ENCODE results near the gene NEIL3.

NEIL3 gene

GRCh38 chr4:177315767-177316464 is 6.2 kb downstream of the NEIL3 start:
- peak; percentile 13 to 41 (median 32) for DNase-seq
- CTCF ChIA-PET = interaction anchor here (1.6 to 2.0 kb wide), 2 partner anchors 21 to 23 kb away, joined by 4 to 6 read pairs; no protein-coding TSS in a partner anchor
- Histone ChIP-seq H3K27me3 (replicated peaks in 2 of 5; ENCODE audit: control insufficient read depth in 4 of 5, insufficient read depth in 5 of 5, low read length in 4 of 5) (no peaks in the 10 kb centered on the region), H3K9me3 (ENCODE audit: control extremely low read depth in 1 of 5, control insufficient read depth in 4 of 5, insufficient read depth in 2 of 5, low read depth in 1 of 5, low read length in 4 of 5) (no peaks in the 10 kb centered on the region), H3K36me3 (ENCODE audit: control insufficient read depth in 4 of 4, insufficient read depth in 4 of 4, low read length in 3 of 4) (no peaks in the 10 kb centered on the region), H3K4me1 (ENCODE audit: control extremely low read depth in 1 of 4, control insufficient read depth in 4 of 4, insufficient read depth in 4 of 4, low read length in 3 of 4) (peaks cover 0 to 17% (median 5%) of the 10 kb centered on the region in 4 experiments), H3K4me3 (ENCODE audit: control insufficient read depth in 1 of 7, extremely low read depth in 1 of 7, insufficient read depth in 4 of 7, low read depth in 2 of 7, low read length in 6 of 7) (peak overlapping the region in 5 of 7 experiments; percentile 27 to 74 (median 48)), H3K27ac (ENCODE audit: insufficient read depth in 1 of 2, low read depth in 1 of 2, low read length in 2 of 2, poor library complexity in 1 of 2, severe bottlenecking in 2 of 2) (peak overlapping the region; percentile 34 to 37)
- POLR2A ChIA-PET = interaction anchor here (1.1 kb wide), 1 partner anchor 43 kb away, joined by 5 read pairs; no protein-coding TSS in a partner anchor
- no CpG with 5 or more reads among the region's 4 CpGs for WGBS (ENCODE audit: insufficient coverage)

- Histone ChIP-seq H3K27me3 (replicated peaks in 2 of 5; ENCODE audit: control insufficient read depth in 4 of 5, insufficient read depth in 5 of 5, low read length in 4 of 5) (no peaks in the 10 kb centered on the region), H3K9me3 (ENCODE audit: control extremely low read depth in 1 of 5, control insufficient read depth in 4 of 5, insufficient read depth in 2 of 5, low read depth in 1 of 5, low read length in 4 of 5) (no peaks in the 10 kb centered on the region), H3K4me1 (ENCODE audit: control extremely low read depth in 1 of 4, control insufficient read depth in 4 of 4, insufficient read depth in 4 of 4, low read length in 3 of 4) (peaks cover 0 to 7% (median 3%) of the 10 kb centered on the region in 4 experiments), H3K27ac (ENCODE audit: insufficient read depth in 1 of 2, low read depth in 1 of 2, low read length in 2 of 2, poor library complexity in 1 of 2, severe bottlenecking in 2 of 2) (no peak overlapping the region), H3K4me3 (ENCODE audit: control insufficient read depth in 1 of 7, extremely low read depth in 1 of 7, insufficient read depth in 4 of 7, low read depth in 2 of 7, low read length in 6 of 7) (no peak overlapping the region), H3K36me3 (ENCODE audit: control insufficient read depth in 4 of 4, insufficient read depth in 4 of 4, low read length in 3 of 4) (peaks cover 0 to 9% (median under 1%) of the 10 kb centered on the region in 4 experiments)
- no peak for DNase-seq
- POLR2A ChIA-PET = no interaction called here
- WGBS (ENCODE audit: insufficient coverage) = 100% methylated on average over 3 of the region's 5 CpGs
- CTCF ChIA-PET = no interaction called here
These were observed 11.0 kb downstream of the NEIL3 start for GRCh38 chr4:177320721-177321120.

DNA sequence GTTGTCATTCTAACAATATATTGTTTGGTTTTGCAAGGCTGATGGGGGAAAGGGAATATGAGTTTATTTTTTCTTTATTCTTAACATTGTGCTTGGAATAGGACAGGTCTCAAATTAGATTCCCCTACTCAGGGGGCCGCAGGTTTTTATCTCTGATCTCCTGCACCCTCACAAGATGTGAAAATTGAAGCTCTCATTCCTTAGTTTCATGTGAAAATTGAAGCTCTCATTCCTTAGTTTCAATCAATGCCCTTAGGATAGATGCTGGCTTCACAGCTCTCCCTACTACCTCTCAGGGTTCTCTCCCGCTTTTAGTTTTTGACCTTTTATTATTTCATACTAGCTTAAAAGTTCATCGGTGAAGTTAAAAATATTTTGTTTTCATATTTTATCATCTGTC is 12.0 kb downstream of the NEIL3 start:
- Histone ChIP-seq H3K36me3 (ENCODE audit: control insufficient read depth in 4 of 4, insufficient read depth in 4 of 4, low read length in 3 of 4) (peaks cover 0 to 13% (median under 1%) of the 10 kb centered on the region in 4 experiments), H3K4me1 (ENCODE audit: control extremely low read depth in 1 of 4, control insufficient read depth in 4 of 4, insufficient read depth in 4 of 4, low read length in 3 of 4) (peaks cover 0 to 3% (median under 1%) of the 10 kb centered on the region in 4 experiments), H3K9me3 (ENCODE audit: control extremely low read depth in 1 of 5, control insufficient read depth in 4 of 5, insufficient read depth in 2 of 5, low read depth in 1 of 5, low read length in 4 of 5) (no peaks in the 10 kb centered on the region), H3K27ac (ENCODE audit: insufficient read depth in 1 of 2, low read depth in 1 of 2, low read length in 2 of 2, poor library complexity in 1 of 2, severe bottlenecking in 2 of 2) (no peak overlapping the region), H3K4me3 (ENCODE audit: control insufficient read depth in 1 of 7, extremely low read depth in 1 of 7, insufficient read depth in 4 of 7, low read depth in 2 of 7, low read length in 6 of 7) (no peak overlapping the region), H3K27me3 (replicated peaks in 2 of 5; ENCODE audit: control insufficient read depth in 4 of 5, insufficient read depth in 5 of 5, low read length in 4 of 5) (no peaks in the 10 kb centered on the region)
- 100% methylated on average over 1 of the region's 3 CpGs for WGBS (ENCODE audit: insufficient coverage)
- POLR2A ChIA-PET = interaction anchor here (1.3 kb wide), 1 partner anchor 9 kb away, joined by 3 read pairs; no protein-coding TSS in a partner anchor
- CTCF ChIA-PET = interaction anchor here (2.4 kb wide), 1 partner anchor 17 kb away, joined by 5 read pairs; no protein-coding TSS in a partner anchor
- DNase-seq = no peak

DNA sequence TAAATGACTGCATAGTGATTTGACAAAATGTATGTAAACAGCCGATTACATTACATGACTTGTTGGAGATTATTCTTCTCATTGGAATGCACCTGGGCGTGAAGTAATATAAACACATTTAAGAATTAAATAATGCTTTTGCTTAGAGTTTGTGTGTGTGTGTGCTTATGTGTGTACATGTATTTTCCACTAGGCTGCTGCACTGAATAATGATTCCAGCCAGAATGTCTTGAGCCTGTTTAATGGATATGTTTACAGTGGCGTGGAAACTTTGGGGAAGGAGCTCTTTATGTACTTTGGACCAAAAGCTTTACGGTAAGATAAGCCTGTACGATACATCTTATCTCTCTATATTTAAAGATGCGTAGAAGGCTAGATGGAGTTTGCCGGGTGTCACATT is 12.6 kb downstream of the NEIL3 start:
- POLR2A ChIA-PET = interaction anchor here (1.3 kb wide), 1 partner anchor 10 kb away, joined by 3 read pairs; no protein-coding TSS in a partner anchor
- WGBS (ENCODE audit: insufficient coverage) = 100% methylated on average over 1 of the region's 7 CpGs
- no peak for DNase-seq

DNA sequence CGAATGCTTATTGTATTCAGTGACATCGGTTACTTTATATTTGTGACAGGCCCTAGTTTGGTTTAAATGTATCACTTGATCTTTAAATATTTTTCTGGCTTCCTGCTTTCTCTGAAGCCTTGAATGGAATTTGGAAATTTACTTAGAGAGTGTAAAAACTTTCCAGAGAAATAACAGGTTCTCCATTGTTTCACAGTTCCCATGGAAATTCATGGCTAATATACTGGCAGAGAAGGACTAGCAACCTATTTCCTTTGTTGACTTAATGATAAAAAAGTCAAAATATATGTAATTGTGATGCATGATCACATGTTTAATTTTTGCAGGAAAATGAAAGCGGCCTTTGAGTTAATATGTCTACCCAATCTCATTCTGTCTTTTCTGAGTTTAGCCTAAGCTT is 13.2 kb downstream of the NEIL3 start:
- WGBS (ENCODE audit: insufficient coverage) = 100% methylated on average over 1 of the region's 3 CpGs
- POLR2A ChIA-PET = no interaction called here
- Histone ChIP-seq H3K27me3 (replicated peaks in 2 of 5; ENCODE audit: control insufficient read depth in 4 of 5, insufficient read depth in 5 of 5, low read length in 4 of 5) (no peaks in the 10 kb centered on the region), H3K4me3 (ENCODE audit: control insufficient read depth in 1 of 7, extremely low read depth in 1 of 7, insufficient read depth in 4 of 7, low read depth in 2 of 7, low read length in 6 of 7) (no peak overlapping the region), H3K4me1 (ENCODE audit: control extremely low read depth in 1 of 4, control insufficient read depth in 4 of 4, insufficient read depth in 4 of 4, low read length in 3 of 4) (no peaks in the 10 kb centered on the region), H3K9me3 (ENCODE audit: control extremely low read depth in 1 of 5, control insufficient read depth in 4 of 5, insufficient read depth in 2 of 5, low read depth in 1 of 5, low read length in 4 of 5) (no peaks in the 10 kb centered on the region), H3K36me3 (ENCODE audit: control insufficient read depth in 4 of 4, insufficient read depth in 4 of 4, low read length in 3 of 4) (peaks cover 0 to 13% (median under 1%) of the 10 kb centered on the region in 4 experiments), H3K27ac (ENCODE audit: insufficient read depth in 1 of 2, low read depth in 1 of 2, low read length in 2 of 2, poor library complexity in 1 of 2, severe bottlenecking in 2 of 2) (no peak overlapping the region)
- no peak for DNase-seq
- CTCF ChIA-PET = interaction anchor here (0.9 to 2.4 kb wide), 2 partner anchors 9 to 16 kb away, joined by 3 to 5 read pairs; no protein-coding TSS in a partner anchor

More for the DNA sequence above, 12.6 kb downstream of the NEIL3 start:
- H3K27ac ChIP-seq (ENCODE audit: insufficient read depth in 1 of 2, low read depth in 1 of 2, low read length in 2 of 2, poor library complexity in 1 of 2, severe bottlenecking in 2 of 2) = no peak overlapping the region
- H3K27me3 ChIP-seq (replicated peaks in 2 of 5; ENCODE audit: control insufficient read depth in 4 of 5, insufficient read depth in 5 of 5, low read length in 4 of 5) = no peaks in the 10 kb centered on the region
- H3K9me3 ChIP-seq (ENCODE audit: control extremely low read depth in 1 of 5, control insufficient read depth in 4 of 5, insufficient read depth in 2 of 5, low read depth in 1 of 5, low read length in 4 of 5) = no peaks in the 10 kb centered on the region
- no peaks in the 10 kb centered on the region for H3K4me1 ChIP-seq (ENCODE audit: control extremely low read depth in 1 of 4, control insufficient read depth in 4 of 4, insufficient read depth in 4 of 4, low read length in 3 of 4)
- CTCF ChIA-PET = interaction anchor here (2.4 kb wide), 1 partner anchor 17 kb away, joined by 5 read pairs; no protein-coding TSS in a partner anchor
- H3K36me3 ChIP-seq (ENCODE audit: control insufficient read depth in 4 of 4, insufficient read depth in 4 of 4, low read length in 3 of 4) = peaks cover 0 to 13% (median under 1%) of the 10 kb centered on the region in 4 experiments
- no peak overlapping the region for H3K4me3 ChIP-seq (ENCODE audit: control insufficient read depth in 1 of 7, extremely low read depth in 1 of 7, insufficient read depth in 4 of 7, low read depth in 2 of 7, low read length in 6 of 7)

DNA sequence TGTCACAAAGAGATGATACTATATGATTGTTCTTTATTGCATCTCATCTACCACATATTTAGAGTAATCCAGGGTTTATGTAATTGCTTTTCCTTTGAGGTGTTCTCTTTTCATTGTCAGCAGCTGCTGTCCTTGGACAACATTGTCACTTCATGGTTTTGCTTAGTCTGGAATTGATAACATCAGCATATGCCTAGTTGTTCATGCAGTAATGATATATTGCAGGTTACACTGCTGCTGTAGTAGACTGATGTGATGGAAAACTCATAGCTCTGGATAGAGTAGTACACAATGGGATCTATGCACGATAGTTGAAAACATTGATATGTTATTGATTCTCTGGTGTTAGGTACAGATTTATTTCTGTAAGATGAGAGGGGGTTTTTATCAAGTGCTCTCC is 13.7 kb downstream of the NEIL3 start:
- POLR2A ChIA-PET = no interaction called here
- no peaks in the 10 kb centered on the region for H3K9me3 ChIP-seq (ENCODE audit: control extremely low read depth in 1 of 5, control insufficient read depth in 4 of 5, insufficient read depth in 2 of 5, low read depth in 1 of 5, low read length in 4 of 5)
- H3K36me3 ChIP-seq (ENCODE audit: control insufficient read depth in 4 of 4, insufficient read depth in 4 of 4, low read length in 3 of 4) = peaks cover 0 to 18% (median under 1%) of the 10 kb centered on the region in 4 experiments
- CTCF ChIA-PET = interaction anchor here (0.9 to 2.4 kb wide), 2 partner anchors 9 to 16 kb away, joined by 3 to 5 read pairs; no protein-coding TSS in a partner anchor
- WGBS (ENCODE audit: insufficient coverage) = 100% methylated on average over 1 of the region's 1 CpG
- H3K4me1 ChIP-seq (ENCODE audit: control extremely low read depth in 1 of 4, control insufficient read depth in 4 of 4, insufficient read depth in 4 of 4, low read length in 3 of 4) = no peaks in the 10 kb centered on the region
- no peak overlapping the region for H3K4me3 ChIP-seq (ENCODE audit: control insufficient read depth in 1 of 7, extremely low read depth in 1 of 7, insufficient read depth in 4 of 7, low read depth in 2 of 7, low read length in 6 of 7)
- no peak overlapping the region for H3K27ac ChIP-seq (ENCODE audit: insufficient read depth in 1 of 2, low read depth in 1 of 2, low read length in 2 of 2, poor library complexity in 1 of 2, severe bottlenecking in 2 of 2)
- no peaks in the 10 kb centered on the region for H3K27me3 ChIP-seq (replicated peaks in 2 of 5; ENCODE audit: control insufficient read depth in 4 of 5, insufficient read depth in 5 of 5, low read length in 4 of 5)
- no peak for DNase-seq

DNA sequence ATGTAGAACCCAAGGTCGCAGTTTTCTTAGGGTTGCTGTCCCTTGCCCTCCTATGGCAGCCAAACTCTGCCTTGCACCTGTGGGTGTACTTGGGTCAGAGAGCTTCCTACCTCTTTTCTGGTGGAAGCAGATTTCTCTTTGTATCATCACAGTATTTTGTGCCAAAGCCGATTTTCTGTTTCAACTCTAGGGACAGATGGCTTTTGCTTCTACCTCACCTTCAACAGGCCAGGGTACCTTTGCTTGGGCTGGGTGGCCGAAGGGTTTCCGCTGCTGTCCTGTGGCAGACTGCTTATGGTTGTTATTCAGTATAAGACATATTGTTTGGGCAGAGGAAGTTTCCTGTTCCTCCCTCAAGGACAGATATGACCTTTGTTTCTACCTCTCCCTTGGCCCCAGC is 22.4 kb downstream of the NEIL3 start:
- CTCF ChIA-PET = interaction anchor here (1.1 to 1.3 kb wide), 2 partner anchors 9 to 81 kb away, joined by 3 to 6 read pairs; no protein-coding TSS in a partner anchor
- H3K4me1 ChIP-seq (ENCODE audit: control extremely low read depth in 1 of 4, control insufficient read depth in 4 of 4, insufficient read depth in 4 of 4, low read length in 3 of 4) = no peaks in the 10 kb centered on the region
- no peak for DNase-seq
- 100% methylated on average over 2 of the region's 4 CpGs for WGBS (ENCODE audit: insufficient coverage)
- peaks cover 0 to 14% (median 2%) of the 10 kb centered on the region in 5 experiments for H3K9me3 ChIP-seq (ENCODE audit: control extremely low read depth in 1 of 5, control insufficient read depth in 4 of 5, insufficient read depth in 2 of 5, low read depth in 1 of 5, low read length in 4 of 5)
- POLR2A ChIA-PET = no interaction called here
- no peaks in the 10 kb centered on the region for H3K27me3 ChIP-seq (replicated peaks in 2 of 5; ENCODE audit: control insufficient read depth in 4 of 5, insufficient read depth in 5 of 5, low read length in 4 of 5)
- no peak overlapping the region for H3K27ac ChIP-seq (ENCODE audit: insufficient read depth in 1 of 2, low read depth in 1 of 2, low read length in 2 of 2, poor library complexity in 1 of 2, severe bottlenecking in 2 of 2)
- no peak overlapping the region for H3K4me3 ChIP-seq (ENCODE audit: control insufficient read depth in 1 of 7, extremely low read depth in 1 of 7, insufficient read depth in 4 of 7, low read depth in 2 of 7, low read length in 6 of 7)
- H3K36me3 ChIP-seq (ENCODE audit: control insufficient read depth in 4 of 4, insufficient read depth in 4 of 4, low read length in 3 of 4) = peaks cover 0 to 27% (median 4%) of the 10 kb centered on the region in 4 experiments
